GM10248 (cell line): ENCODE results near the gene KRT75.
"Not testable (repeated sequence)": the region's sequence is repeated elsewhere in the genome, so short reads cannot be mapped to it uniquely, and the experiment has no call there.

Experiments used
- CTCF ChIA-PET: fragments of 300-600 bp; sonication (Branson Sonifier 250); formaldehyde crosslinking; extraction: SDS; loops from one replicate; lab custom pipeline; 2021; ENCODE audit warnings: antibody characterized with exemption; lab: Yijun Ruan, JAX
- POLR2A ChIA-PET: fragments of 350-650 bp; sonication (Branson Sonifier 250); formaldehyde crosslinking; extraction: SDS; loops from one replicate; lab custom pipeline; 2020; ENCODE audit warnings: antibody characterized with exemption; lab: Yijun Ruan, JAX
- DNase-seq: peaks from one replicate; pipeline ENCODE4 v3.0.0; 2012; ENCODE audit errors: extremely low spot score
- TF ChIP-seq, protein P1 (sequence below): IDR thresholded peaks from 2 replicates; pipeline ENCODE4 v1.5.1; 2012; ENCODE audit warnings: mild to moderate bottlenecking, low read depth; ENCODE audit errors: extremely low read depth, missing control alignments, control extremely low read depth

Gene KRT75

DNA sequence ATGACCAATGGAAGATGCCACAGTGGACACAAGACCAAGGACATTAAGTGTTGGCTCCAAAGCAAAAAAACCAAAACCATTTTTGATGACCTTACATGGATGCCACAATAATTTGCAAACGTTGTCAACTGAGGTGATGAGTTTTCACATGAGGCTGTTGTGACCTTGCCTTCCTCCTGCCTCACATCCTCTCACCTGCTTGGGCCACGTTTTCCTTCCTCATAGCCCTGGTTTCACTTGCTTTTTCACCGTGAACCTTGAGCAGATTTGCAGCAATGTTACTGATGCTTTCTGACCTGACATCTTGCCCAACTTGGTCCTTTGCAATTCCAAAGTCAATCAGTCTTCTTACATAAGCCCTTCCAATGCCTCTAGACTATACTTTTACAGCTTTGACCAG, 14.1 kb upstream of the KRT75 start:
- POLR2A ChIA-PET = no interaction called here
- CTCF ChIA-PET = no interaction called here

DNA sequence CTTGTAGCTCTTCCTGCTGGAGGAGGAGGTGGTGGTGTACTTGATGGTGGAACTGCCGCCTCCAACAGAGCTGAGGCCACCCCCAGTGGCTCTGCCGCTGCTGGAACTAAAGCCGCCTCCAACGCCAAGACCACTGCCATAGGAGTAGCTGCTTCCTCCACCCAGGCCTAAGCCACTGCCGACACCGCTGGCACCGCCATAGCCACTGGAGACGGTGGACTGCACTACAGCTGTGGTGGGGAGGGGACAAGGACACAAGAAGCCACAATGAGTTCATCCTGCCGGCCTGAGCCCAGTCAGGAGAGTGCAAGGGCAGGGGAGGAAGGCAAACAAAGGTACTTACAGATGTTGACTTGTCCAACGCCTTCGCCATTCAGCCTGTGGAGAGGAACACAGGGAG, 13.0 kb upstream of the KRT75 start:
- POLR2A ChIA-PET, CTCF ChIA-PET, DNase-seq: not testable (repeated sequence)

More for the DNA sequence above, 14.1 kb upstream of the KRT75 start:
- DNase-seq = no peak
- TF ChIP-seq, protein P1, sequence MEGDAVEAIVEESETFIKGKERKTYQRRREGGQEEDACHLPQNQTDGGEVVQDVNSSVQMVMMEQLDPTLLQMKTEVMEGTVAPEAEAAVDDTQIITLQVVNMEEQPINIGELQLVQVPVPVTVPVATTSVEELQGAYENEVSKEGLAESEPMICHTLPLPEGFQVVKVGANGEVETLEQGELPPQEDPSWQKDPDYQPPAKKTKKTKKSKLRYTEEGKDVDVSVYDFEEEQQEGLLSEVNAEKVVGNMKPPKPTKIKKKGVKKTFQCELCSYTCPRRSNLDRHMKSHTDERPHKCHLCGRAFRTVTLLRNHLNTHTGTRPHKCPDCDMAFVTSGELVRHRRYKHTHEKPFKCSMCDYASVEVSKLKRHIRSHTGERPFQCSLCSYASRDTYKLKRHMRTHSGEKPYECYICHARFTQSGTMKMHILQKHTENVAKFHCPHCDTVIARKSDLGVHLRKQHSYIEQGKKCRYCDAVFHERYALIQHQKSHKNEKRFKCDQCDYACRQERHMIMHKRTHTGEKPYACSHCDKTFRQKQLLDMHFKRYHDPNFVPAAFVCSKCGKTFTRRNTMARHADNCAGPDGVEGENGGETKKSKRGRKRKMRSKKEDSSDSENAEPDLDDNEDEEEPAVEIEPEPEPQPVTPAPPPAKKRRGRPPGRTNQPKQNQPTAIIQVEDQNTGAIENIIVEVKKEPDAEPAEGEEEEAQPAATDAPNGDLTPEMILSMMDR = no peak

DNA sequence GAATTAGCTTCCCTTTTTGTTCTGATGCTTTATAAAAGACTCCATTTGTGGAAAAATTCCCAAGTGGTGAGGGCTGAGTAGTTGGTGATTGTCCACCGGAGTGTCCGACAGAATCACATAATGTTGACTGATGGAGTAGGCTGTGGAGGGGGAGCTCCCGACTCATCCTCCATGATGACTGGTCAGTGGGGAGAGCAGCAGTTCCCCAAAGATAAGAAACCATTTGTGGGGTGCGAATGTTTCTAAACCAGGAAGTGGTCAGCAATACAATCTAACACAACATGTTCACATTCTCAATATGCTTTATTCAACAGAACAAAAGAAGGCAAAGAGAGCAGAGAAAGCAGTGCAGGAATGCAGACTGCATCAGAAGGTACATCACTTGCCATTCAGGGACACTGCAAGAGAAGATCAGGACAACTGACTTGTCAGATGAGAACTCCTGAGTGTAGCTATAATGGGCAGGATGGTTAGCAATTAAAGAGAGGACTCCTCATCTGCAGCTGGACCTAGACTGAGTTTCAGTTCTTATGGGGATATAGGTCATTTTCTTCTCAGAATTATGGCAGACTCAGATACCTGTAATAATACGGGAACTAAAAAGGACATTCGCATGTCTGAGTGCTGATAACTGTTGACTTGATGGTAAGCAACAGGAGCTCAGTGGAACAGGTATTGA, 12.3 kb upstream of the KRT75 start:
- no peak for DNase-seq
- CTCF ChIA-PET = no interaction called here
- TF ChIP-seq, protein P1 = no peak
- POLR2A ChIA-PET = no interaction called here

DNA sequence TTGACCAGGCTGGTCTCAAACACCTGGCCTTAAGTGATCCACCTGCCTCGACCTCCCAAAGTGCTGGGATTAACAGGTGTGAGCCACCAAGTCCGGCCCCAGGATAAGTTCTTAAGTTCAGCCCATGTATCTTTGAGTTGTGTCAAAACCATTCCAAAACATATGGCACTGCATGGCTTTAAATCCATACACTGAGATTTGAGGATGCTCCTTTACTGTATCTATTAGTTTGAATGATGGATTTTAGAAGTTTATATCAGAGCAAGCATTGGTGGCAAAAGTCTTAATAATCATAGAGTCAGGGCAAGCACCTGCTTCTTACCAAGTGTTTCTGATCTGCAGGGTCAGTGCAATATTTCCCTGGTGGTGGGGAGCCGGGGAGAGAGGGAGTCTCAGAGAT, 11.7 kb upstream of the KRT75 start:
- DNase-seq = no peak
- TF ChIP-seq, protein P1 = no peak
- POLR2A ChIA-PET = no interaction called here
- CTCF ChIA-PET = no interaction called here

DNA sequence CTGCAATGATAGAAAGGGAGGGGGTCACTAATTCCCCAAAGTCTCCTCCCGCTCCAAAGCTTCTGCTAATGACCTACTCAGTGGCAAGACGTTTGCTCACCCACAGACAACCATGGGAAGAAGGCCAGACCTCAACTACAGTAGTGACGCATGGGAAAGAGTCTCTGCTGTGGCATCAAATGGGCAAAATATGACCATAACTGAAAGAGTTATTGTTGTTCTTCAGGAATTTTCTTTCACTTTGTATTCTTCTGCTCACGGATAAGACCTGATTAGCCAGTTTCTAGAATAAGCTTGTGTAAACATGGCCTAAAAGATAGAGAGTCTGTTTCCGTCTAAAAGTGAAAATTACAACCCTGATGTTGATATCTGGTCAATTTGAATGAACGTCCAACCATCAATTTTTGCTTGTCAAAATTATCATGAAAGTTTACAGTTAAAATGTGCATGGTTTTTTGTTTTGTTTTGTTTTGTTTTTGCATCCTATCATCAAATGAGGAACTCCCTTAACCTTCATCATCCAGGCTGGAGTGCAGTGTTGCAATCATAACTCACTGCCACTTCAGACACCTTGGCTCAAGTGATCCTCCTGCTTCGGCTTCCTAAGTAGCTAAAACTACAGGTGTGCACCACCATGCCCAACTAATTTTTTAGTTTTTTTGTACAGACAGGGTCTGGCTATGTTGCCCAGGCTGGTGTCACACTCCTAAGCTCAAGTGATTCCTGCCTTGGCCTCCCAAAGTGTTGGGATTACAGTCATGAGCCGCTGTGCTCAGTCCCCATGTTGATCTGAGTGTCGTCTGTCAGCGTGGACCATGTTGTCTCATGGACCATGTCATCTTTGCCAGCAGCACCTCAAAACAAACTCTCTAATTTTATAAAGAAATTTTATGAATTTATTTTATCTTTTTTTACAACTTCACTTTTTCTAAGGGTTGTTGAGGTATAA, 10.8 kb upstream of the KRT75 start:
- TF ChIP-seq, protein P1 = no peak
- ChIA-PET POLR2A (no interaction called here), CTCF (no interaction called here)
- no peak for DNase-seq

DNA sequence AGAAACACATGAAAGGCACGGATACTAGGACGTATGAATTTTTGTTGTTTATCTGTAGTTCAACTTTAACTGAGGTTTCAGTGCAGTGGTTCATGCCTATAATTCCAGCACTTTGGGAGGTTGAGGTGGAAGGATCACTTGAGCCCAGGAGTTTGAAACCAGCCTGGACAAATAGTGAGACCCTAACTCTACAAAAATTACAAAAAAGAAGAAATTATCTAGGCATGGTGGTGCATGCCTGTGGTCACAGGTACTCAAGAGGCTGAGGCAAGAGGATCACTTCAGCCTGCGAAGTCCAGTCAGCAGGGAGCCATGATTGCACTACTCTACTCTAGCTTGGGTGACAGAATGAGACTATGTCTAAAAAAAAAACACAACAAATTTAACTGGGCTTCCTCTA, 9.8 kb upstream of the KRT75 start:
- ChIA-PET POLR2A (no interaction called here), CTCF (no interaction called here)
- DNase-seq = no peak
- TF ChIP-seq, protein P1 = no peak
